Heart right ventricle (tissue), 16 donors: ENCODE measurements around the gene SCRT2. TPM values are rescaled to one million over a fixed set of nuclear protein-coding genes. Genes with fewer than 3 reads are reported as not detected.

ENCODE experiments used
- ATAC-seq, 8 donors: fragments of 200-7000 bp; cut with Tn5 transposase; one replicate each; pipeline ENCODE4 v1.9.1; 2020; ENCODE audit warnings: mild to moderate bottlenecking in 8 of 8, moderate library complexity in 8 of 8, moderate number of reproducible peaks in 1 of 8
- DNase-seq, 2 donors: peaks; one replicate each; pipeline ENCODE4 v3.0.0-alpha.2; 2020
- H3K27ac ChIP-seq, 10 donors: fragments of 200-600 bp; sonication (generic) in 2 of 10; one replicate each; pipeline versions ENCODE4 v1.5.0 to v1.8.0; 2020 to 2022; ENCODE audit warnings: mild to moderate bottlenecking in 3 of 10
- H3K27me3 ChIP-seq, 7 donors: fragments of 200-600 bp; one replicate each; pipeline ENCODE4 v1.8.0; 2021 to 2022; ENCODE audit warnings: mild to moderate bottlenecking in 2 of 7
- H3K36me3 ChIP-seq, 9 donors: fragments of 200-600 bp; sonication (generic) in 1 of 9; one replicate each; pipeline versions ENCODE4 v1.5.0 to v1.8.0; 2020 to 2022; ENCODE audit warnings: mild to moderate bottlenecking in 2 of 9
- H3K4me1 ChIP-seq, 9 donors: fragments of 200-600 bp; sonication (generic) in 1 of 9; one replicate each; pipeline versions ENCODE4 v1.5.0 to v1.8.0; 2020 to 2022; ENCODE audit warnings: mild to moderate bottlenecking in 4 of 9
- H3K4me3 ChIP-seq, 10 donors: fragments of 200-600 bp; sonication (generic) in 2 of 10; one replicate each; pipeline versions ENCODE4 v1.5.0 to v1.8.0; 2020 to 2022; ENCODE audit warnings: mild to moderate bottlenecking in 7 of 10, moderate library complexity in 2 of 10
- H3K9me3 ChIP-seq, 11 donors: fragments of 200-600 bp in 10 of 11; sonication (generic) in 2 of 11; one replicate each; pipeline versions ENCODE4 v1.5.0 to v1.8.0; 2013 to 2022; ENCODE audit warnings: mild to moderate bottlenecking in 2 of 11, control low read depth in 1 of 11, moderate library complexity in 1 of 11
- CTCF ChIP-seq, 9 donors: fragments of 200-600 bp; sonication (generic) in 2 of 9; IDR thresholded peaks; one replicate each; pipeline versions ENCODE4 v1.5.0 to v1.8.0; 2021 to 2022; ENCODE audit warnings: antibody characterized with exemption in 9 of 9, mild to moderate bottlenecking in 5 of 9, moderate library complexity in 1 of 9
- WGBS, 2 donors: extraction: QIAGEN DNeasy Blood & Tissue Kit; methylation state at CpG; one replicate each; pipeline ENCODE4 v1.1.7; 2013; ENCODE audit warnings: inconsistent platforms in 1 of 2; 5-methylcytosine and 5-hydroxymethylcytosine counted together
- intact Hi-C, 10 donors: fragments of 100-400 bp; cut with DNase I; formaldehyde crosslinking; loops; one replicate each; pipeline versions ENCODE4 v1.11.1 to v1.14.2; 2022
- polyA plus RNA-seq, 2 donors: library from polyadenylated mRNA; stranded (reverse); fragments of 200-250 nt; gene quantifications; one replicate each; pipeline ENCODE4 v1.2.3, GENCODE V29; 2013
- total RNA-seq, 10 donors: library from RNA; stranded (reverse); fragmentation: NEBNext Ultra II Directional in 3 of 10; extraction: Animal tissue kit (Norgen Biotek cat#: 25700) in 3 of 10; gene quantifications; one replicate each; pipeline versions ENCODE4 v1.2.1 to v1.2.4, GENCODE V29; 2021 to 2023
- donor health status: Arrhythmogenic right ventricular cardiomyopathy.
- donor health status: ischemic (EF 13 %, LVEDD 7.1; RV severe dilation, severe dysfunction).
- donor health status: healthy with polysubstance abuse.
- donor health status: DM: no; HTN: yes; CAD: no.
- donor health status: DM: no; HTN: no; CAD: no.
- donor health status: ischemic (EF 25% LVEDD 6.9; RV normal size, moderate dysfunction).
- donor health status: ischemic (EF 25% LVEDD 5.7; RV mildly dilated, moderate dysfunction).
- donor health status: healthy.
- donor health status: DM: yes; HTN: yes; CAD: no.
- donor health status: Ischemic cardiomyopathy.
- donor health status: ischemic (EF 35%, LVEDD 5.7; RV mildly dilated, moderate dysfunction).
- donor health status: nonischemic (EF 11% LVEDD 7.7; RV severe dilation, severe dysfunction).
- donor health status: DM: yes; HTN: yes; CAD: no.
- donor health status: PGD.
- donor health status: ischemic (EF 29% LVEDD 5.4; RV normal size, mild dysfunction).
- donor health status: nonischemic (EF 23%, LVEDD 6.1; RV moderate dilation, normal function).

The SCRT2 gene
- total and polyA plus RNA-seq, 12 donors: not detected

GRCh38 chr20:684676-685319 lies 9.2 kb upstream of the SCRT2 start:
- H3K36me3 ChIP-seq: no peaks in the 10 kb centered on the region
- H3K4me1 ChIP-seq: no peaks in the 10 kb centered on the region
- no peaks in the 10 kb centered on the region for H3K9me3 ChIP-seq
- peaks cover 0 to 53% (median 33%) of the 10 kb centered on the region in 7 donors for H3K27me3 ChIP-seq
- H3K27ac ChIP-seq: no peak overlapping the region
- intact Hi-C loops: no loop called here
- no peak for TF ChIP-seq CTCF (IDR thresholded peaks at IDR 0.05)
- no peak overlapping the region for H3K4me3 ChIP-seq
- DNase-seq: no peak
- WGBS, 2 donors: 61 to 74% methylated on average over 4 of the region's 4 CpGs
- ATAC-seq: no peak

- Histone ChIP-seq H3K27ac (no peak overlapping the region), H3K27me3 (peaks cover 0 to 71% (median 37%) of the 10 kb centered on the region in 7 donors), H3K4me3 (no peak overlapping the region), H3K9me3 (no peaks in the 10 kb centered on the region), H3K4me1 (peaks cover 0 to 2% (median 0%) of the 10 kb centered on the region in 9 donors), H3K36me3 (no peaks in the 10 kb centered on the region)
- no peak for DNase-seq
- 58 to 79% methylated on average over 1 of the region's 1 CpG for WGBS, 2 donors
- intact Hi-C loops: no loop called here
- ATAC-seq: no peak
- TF ChIP-seq CTCF (IDR thresholded peaks at IDR 0.05): no peak
Observed at GRCh38 chr20:682123-682522, 6.5 kb upstream of the SCRT2 start.

- WGBS, 2 donors: 82% methylated on average over 2 of the region's 2 CpGs
- no peak for DNase-seq
- no peak overlapping the region for H3K27ac ChIP-seq
- H3K4me3 ChIP-seq: no peak overlapping the region
- no peak for ATAC-seq
- H3K9me3 ChIP-seq: no peaks in the 10 kb centered on the region
- intact Hi-C loops: no loop called here
- peaks cover 2 to 16% (median 13%) of the 10 kb centered on the region in 9 donors for H3K4me1 ChIP-seq
- H3K36me3 ChIP-seq: no peaks in the 10 kb centered on the region
- TF ChIP-seq CTCF (IDR thresholded peaks at IDR 0.05): no peak
- peaks cover 0 to 80% (median 51%) of the 10 kb centered on the region in 7 donors for H3K27me3 ChIP-seq
Observed at GRCh38 chr20:680638-681187, 5.1 kb upstream of the SCRT2 start.

- Histone ChIP-seq H3K4me3 (no peak overlapping the region), H3K27me3 (peaks cover 0 to 82% (median 71%) of the 10 kb centered on the region in 7 donors), H3K4me1 (peaks cover 2 to 24% (median 20%) of the 10 kb centered on the region in 9 donors), H3K27ac (no peak overlapping the region), H3K36me3 (no peaks in the 10 kb centered on the region), H3K9me3 (no peaks in the 10 kb centered on the region)
- ATAC-seq (no peak), DNase-seq (no peak)
- no peak for TF ChIP-seq CTCF (IDR thresholded peaks at IDR 0.05)
- 92 to 93% methylated on average over 5 of the region's 5 CpGs for WGBS, 2 donors
- intact Hi-C loops: loop anchor here in 1 of 10 donors (10.0 kb wide), 1 partner anchor 47 kb away; no protein-coding TSS in a partner anchor
Observed at GRCh38 chr20:677957-678356, 2.4 kb upstream of the SCRT2 start.
